HepG2 (cell line): ENCODE measurements around the gene PLK5. TPM values are rescaled to one million over a fixed set of nuclear protein-coding genes. Genes with fewer than 3 reads are reported as not detected.

Experiments used
- AKAP8 ChIP-seq: sonication (generic); formaldehyde crosslinking; IDR thresholded peaks from 2 replicates; pipeline ENCODE4 v1.5.1; 2020; ENCODE audit warnings: mild to moderate bottlenecking, missing genetic modification reagents
- CBX5 ChIP-seq: sonication (generic); formaldehyde crosslinking; IDR thresholded peaks from 2 replicates; pipeline ENCODE4 v1.4.0; 2020; ENCODE audit warnings: missing genetic modification reagents, borderline replicate concordance
- HNRNPK ChIP-seq: fragments of 200-400 bp; formaldehyde crosslinking; IDR thresholded peaks from 2 replicates; pipeline ENCODE4 v1.6.1; 2018; ENCODE audit warnings: low read length, low read depth, moderate library complexity, mild to moderate bottlenecking; ENCODE audit not compliant: poor library complexity, severe bottlenecking
- KDM6A ChIP-seq: IDR thresholded peaks from 2 replicates; pipeline ENCODE4 v1.6.1; 2016; ENCODE audit warnings: low read depth
- MAFF ChIP-seq: IDR thresholded peaks from 2 replicates; pipeline ENCODE4 v1.6.1; 2011; ENCODE audit warnings: low read depth, low read length, improper control_type of control experiment
- NONO ChIP-seq, 2 experiments: fragments of 450-650 bp in 1 of 2; sonication (generic) in 1 of 2; formaldehyde crosslinking in 1 of 2; IDR thresholded peaks in 1 of 2; conservative IDR thresholded peaks in 1 of 2; 2 replicates each; pipeline versions ENCODE4 v1.6.1 to v1.8.0; 2017 to 2022; ENCODE audit warnings: mild to moderate bottlenecking in 1 of 2, missing genetic modification reagents in 1 of 2, moderate library complexity in 1 of 2
- REPIN1 ChIP-seq: sonication (generic); formaldehyde crosslinking; IDR thresholded peaks from 2 replicates; pipeline ENCODE4 v1.8.0; 2022; ENCODE audit warnings: missing genetic modification reagents, low read depth, mild to moderate bottlenecking, borderline replicate concordance
- SNAPC2 ChIP-seq: sonication (generic); formaldehyde crosslinking; IDR thresholded peaks from 2 replicates; pipeline ENCODE4 v1.8.1; 2022; ENCODE audit warnings: mild to moderate bottlenecking, missing genetic modification reagents
- ZFP1 ChIP-seq: IDR thresholded peaks from 2 replicates; pipeline ENCODE4 v1.6.1; 2016
- ZNF768 ChIP-seq: sonication (generic); formaldehyde crosslinking; IDR thresholded peaks from 2 replicates; pipeline ENCODE4 v1.4.0; 2020; ENCODE audit warnings: missing genetic modification reagents
- polyA plus RNA-seq, 8 experiments: library from polyadenylated mRNA; depleted of rRNA in 3 of 8; stranded (reverse) in 7 of 8; unstranded in 1 of 8; fragments of >200 nt; fragmentation: Illumina TruSeq in 4 of 8; extraction: Trizol in 4 of 8; gene quantifications; 2 replicates each; pipeline versions ENCODE4 v1.2.1 to v1.2.3, GENCODE V29; 2011 to 2016; ENCODE audit warnings: low read depth in 4 of 8, missing spikeins in 1 of 8, mixed read lengths in 1 of 8; ENCODE audit not compliant: insufficient read depth in 1 of 8
- total RNA-seq, 5 experiments: library from RNA; depleted of rRNA; stranded (reverse); fragments of >200 nt; fragmentation: Illumina TruSeq; extraction: Trizol; gene quantifications; 2 replicates each; pipeline ENCODE4 v1.2.3, GENCODE V29; 2016; ENCODE audit warnings: low read depth in 1 of 5
- TF ChIP-seq, protein P1 (sequence below): sonication (generic); formaldehyde crosslinking; IDR thresholded peaks from 2 replicates; pipeline ENCODE4 v1.4.0; 2020; ENCODE audit warnings: missing genetic modification reagents
- TF ChIP-seq, protein P2 (sequence below): sonication (generic); formaldehyde crosslinking; IDR thresholded peaks from 2 replicates; pipeline ENCODE4 v1.4.0; 2020; ENCODE audit warnings: missing genetic modification reagents
- TF ChIP-seq, protein P3 (sequence below): sonication (generic); formaldehyde crosslinking; IDR thresholded peaks from 2 replicates; pipeline ENCODE4 v1.5.0; 2020; ENCODE audit warnings: missing genetic modification reagents
- TF ChIP-seq, protein P4 (sequence below): sonication (generic); formaldehyde crosslinking; IDR thresholded peaks from 2 replicates; pipeline ENCODE4 v1.9.0; 2021; ENCODE audit warnings: missing genetic modification reagents, mild to moderate bottlenecking, borderline replicate concordance
- TF ChIP-seq, protein P5 (sequence below): sonication (generic); formaldehyde crosslinking; IDR thresholded peaks from 2 replicates; pipeline ENCODE4 v1.8.1; 2023; ENCODE audit warnings: mild to moderate bottlenecking, inconsistent platforms, moderate library complexity, missing genetic modification reagents, borderline replicate concordance
- TF ChIP-seq, protein P6 (sequence below): sonication (generic); formaldehyde crosslinking; IDR thresholded peaks from 2 replicates; pipeline ENCODE4 v1.4.0; 2020; ENCODE audit warnings: missing genetic modification reagents

Gene PLK5
- total and polyA plus RNA-seq, 2 of the 13 experiments (the other 11 are each of a cell fraction or from before 2014, with no cell fraction given), result not detected

DNA sequence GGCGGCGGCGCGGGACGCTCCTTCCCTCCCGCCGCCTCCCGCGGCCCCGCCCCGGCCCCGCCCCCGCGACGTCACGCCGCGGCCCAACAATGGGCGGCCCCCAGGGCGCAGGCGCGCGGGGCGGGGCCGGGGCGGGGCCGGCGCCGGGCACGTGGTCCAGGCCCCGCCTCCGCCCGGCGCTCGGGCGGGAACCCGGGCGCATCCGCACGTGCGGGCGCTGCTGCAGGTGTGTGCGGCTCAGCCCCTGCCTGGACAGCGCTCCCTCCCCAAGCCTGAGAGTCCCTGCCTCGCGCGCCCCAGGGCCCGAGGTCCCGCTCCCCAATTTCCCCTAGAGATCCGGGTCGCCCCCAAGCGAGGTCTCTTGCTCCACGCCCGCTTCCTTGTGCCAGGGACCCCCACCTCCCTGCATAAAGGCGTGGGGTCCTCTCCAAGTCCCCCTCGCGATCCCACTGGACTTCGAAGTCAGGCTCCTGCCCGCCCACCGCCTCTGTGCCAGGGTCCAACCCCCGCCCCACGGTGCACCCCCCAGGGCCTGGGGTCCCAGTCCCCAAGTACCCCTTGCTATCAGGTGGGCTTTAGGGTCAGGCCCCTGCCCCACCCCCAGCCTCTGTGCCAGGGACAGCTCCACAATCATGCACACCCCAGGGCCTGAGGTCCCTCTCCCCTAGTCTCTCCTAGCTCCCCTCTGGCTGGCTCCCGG, 44.6 kb downstream of the PLK5 start, which contains the start of gene MEX3D (continued):
- TF ChIP-seq, protein P1, sequence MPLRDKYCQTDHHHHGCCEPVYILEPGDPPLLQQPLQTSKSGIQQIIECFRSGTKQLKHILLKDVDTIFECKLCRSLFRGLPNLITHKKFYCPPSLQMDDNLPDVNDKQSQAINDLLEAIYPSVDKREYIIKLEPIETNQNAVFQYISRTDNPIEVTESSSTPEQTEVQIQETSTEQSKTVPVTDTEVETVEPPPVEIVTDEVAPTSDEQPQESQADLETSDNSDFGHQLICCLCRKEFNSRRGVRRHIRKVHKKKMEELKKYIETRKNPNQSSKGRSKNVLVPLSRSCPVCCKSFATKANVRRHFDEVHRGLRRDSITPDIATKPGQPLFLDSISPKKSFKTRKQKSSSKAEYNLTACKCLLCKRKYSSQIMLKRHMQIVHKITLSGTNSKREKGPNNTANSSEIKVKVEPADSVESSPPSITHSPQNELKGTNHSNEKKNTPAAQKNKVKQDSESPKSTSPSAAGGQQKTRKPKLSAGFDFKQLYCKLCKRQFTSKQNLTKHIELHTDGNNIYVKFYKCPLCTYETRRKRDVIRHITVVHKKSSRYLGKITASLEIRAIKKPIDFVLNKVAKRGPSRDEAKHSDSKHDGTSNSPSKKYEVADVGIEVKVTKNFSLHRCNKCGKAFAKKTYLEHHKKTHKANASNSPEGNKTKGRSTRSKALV, result no peak
- peak; percentile 54; the same call in 1 of the 2 replicates for TF ChIP-seq AKAP8 (CRISPR knock-in tag)
- TF ChIP-seq SNAPC2, result no peak
- TF ChIP-seq CBX5 (CRISPR knock-in tag), result no peak
- TF ChIP-seq, protein P2, sequence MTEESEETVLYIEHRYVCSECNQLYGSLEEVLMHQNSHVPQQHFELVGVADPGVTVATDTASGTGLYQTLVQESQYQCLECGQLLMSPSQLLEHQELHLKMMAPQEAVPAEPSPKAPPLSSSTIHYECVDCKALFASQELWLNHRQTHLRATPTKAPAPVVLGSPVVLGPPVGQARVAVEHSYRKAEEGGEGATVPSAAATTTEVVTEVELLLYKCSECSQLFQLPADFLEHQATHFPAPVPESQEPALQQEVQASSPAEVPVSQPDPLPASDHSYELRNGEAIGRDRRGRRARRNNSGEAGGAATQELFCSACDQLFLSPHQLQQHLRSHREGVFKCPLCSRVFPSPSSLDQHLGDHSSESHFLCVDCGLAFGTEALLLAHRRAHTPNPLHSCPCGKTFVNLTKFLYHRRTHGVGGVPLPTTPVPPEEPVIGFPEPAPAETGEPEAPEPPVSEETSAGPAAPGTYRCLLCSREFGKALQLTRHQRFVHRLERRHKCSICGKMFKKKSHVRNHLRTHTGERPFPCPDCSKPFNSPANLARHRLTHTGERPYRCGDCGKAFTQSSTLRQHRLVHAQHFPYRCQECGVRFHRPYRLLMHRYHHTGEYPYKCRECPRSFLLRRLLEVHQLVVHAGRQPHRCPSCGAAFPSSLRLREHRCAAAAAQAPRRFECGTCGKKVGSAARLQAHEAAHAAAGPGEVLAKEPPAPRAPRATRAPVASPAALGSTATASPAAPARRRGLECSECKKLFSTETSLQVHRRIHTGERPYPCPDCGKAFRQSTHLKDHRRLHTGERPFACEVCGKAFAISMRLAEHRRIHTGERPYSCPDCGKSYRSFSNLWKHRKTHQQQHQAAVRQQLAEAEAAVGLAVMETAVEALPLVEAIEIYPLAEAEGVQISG, result peak; percentile 80
- TF ChIP-seq, protein P3, sequence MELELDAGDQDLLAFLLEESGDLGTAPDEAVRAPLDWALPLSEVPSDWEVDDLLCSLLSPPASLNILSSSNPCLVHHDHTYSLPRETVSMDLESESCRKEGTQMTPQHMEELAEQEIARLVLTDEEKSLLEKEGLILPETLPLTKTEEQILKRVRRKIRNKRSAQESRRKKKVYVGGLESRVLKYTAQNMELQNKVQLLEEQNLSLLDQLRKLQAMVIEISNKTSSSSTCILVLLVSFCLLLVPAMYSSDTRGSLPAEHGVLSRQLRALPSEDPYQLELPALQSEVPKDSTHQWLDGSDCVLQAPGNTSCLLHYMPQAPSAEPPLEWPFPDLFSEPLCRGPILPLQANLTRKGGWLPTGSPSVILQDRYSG (CRISPR knock-in tag), result peak; percentile 88; the same call in 1 of the 2 replicates
- TF ChIP-seq, protein P4, sequence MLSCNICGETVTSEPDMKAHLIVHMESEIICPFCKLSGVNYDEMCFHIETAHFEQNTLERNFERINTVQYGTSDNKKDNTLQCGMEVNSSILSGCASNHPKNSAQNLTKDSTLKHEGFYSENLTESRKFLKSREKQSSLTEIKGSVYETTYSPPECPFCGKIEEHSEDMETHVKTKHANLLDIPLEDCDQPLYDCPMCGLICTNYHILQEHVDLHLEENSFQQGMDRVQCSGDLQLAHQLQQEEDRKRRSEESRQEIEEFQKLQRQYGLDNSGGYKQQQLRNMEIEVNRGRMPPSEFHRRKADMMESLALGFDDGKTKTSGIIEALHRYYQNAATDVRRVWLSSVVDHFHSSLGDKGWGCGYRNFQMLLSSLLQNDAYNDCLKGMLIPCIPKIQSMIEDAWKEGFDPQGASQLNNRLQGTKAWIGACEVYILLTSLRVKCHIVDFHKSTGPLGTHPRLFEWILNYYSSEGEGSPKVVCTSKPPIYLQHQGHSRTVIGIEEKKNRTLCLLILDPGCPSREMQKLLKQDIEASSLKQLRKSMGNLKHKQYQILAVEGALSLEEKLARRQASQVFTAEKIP (CRISPR knock-in tag), result no peak
- TF ChIP-seq HNRNPK, result no peak
- TF ChIP-seq NONO (IDR thresholded peaks at IDR 0.05), result no peak
- TF ChIP-seq NONO (CRISPR knock-in tag; conservative IDR thresholded peaks at IDR 0.05), result no peak
- peak; percentile 69; the same call in 1 of the 2 replicates for TF ChIP-seq ZNF768 (CRISPR knock-in tag)
- no peak for TF ChIP-seq REPIN1 (CRISPR knock-in tag)
- no peak for TF ChIP-seq MAFF
- no peak for TF ChIP-seq KDM6A (CRISPR knock-in tag)
- TF ChIP-seq, protein P5, sequence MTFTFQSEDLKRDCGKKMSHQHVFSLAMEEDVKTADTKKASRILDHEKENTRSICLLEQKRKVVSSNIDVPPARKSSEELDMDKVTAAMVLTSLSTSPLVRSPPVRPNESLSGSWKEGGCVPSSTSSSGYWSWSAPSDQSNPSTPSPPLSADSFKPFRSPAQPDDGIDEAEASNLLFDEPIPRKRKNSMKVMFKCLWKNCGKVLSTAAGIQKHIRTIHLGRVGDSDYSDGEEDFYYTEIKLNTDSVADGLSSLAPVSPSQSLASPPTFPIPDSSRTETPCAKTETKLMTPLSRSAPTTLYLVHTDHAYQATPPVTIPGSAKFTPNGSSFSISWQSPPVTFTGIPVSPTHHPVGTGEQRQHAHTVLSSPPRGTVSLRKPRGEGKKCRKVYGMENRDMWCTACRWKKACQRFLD (CRISPR knock-in tag), result peak; percentile 97
- no peak for TF ChIP-seq ZFP1 (CRISPR knock-in tag)
- TF ChIP-seq, protein P6, sequence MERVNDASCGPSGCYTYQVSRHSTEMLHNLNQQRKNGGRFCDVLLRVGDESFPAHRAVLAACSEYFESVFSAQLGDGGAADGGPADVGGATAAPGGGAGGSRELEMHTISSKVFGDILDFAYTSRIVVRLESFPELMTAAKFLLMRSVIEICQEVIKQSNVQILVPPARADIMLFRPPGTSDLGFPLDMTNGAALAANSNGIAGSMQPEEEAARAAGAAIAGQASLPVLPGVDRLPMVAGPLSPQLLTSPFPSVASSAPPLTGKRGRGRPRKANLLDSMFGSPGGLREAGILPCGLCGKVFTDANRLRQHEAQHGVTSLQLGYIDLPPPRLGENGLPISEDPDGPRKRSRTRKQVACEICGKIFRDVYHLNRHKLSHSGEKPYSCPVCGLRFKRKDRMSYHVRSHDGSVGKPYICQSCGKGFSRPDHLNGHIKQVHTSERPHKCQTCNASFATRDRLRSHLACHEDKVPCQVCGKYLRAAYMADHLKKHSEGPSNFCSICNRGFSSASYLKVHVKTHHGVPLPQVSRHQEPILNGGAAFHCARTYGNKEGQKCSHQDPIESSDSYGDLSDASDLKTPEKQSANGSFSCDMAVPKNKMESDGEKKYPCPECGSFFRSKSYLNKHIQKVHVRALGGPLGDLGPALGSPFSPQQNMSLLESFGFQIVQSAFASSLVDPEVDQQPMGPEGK (CRISPR knock-in tag), result no peak
